GM12865 (cell line): ENCODE measurements around the gene ASCL5.

Source experiments
- DNase-seq: peaks from one replicate; pipeline ENCODE4 v3.0.0; 2010; ENCODE audit warnings: low read depth
- H3K4me3 ChIP-seq: 2 replicates; pipeline ENCODE4 v1.5.1; 2011; ENCODE audit warnings: mild to moderate bottlenecking, low read depth, low read length, control low read depth
- TF ChIP-seq, protein P1 (sequence below): IDR thresholded peaks from 2 replicates; pipeline ENCODE4 v1.5.1; 2011; ENCODE audit warnings: low read length, control low read depth, low read depth, inconsistent platforms; ENCODE audit not compliant: insufficient read depth; ENCODE audit errors: missing control alignments

ASCL5 gene

DNA sequence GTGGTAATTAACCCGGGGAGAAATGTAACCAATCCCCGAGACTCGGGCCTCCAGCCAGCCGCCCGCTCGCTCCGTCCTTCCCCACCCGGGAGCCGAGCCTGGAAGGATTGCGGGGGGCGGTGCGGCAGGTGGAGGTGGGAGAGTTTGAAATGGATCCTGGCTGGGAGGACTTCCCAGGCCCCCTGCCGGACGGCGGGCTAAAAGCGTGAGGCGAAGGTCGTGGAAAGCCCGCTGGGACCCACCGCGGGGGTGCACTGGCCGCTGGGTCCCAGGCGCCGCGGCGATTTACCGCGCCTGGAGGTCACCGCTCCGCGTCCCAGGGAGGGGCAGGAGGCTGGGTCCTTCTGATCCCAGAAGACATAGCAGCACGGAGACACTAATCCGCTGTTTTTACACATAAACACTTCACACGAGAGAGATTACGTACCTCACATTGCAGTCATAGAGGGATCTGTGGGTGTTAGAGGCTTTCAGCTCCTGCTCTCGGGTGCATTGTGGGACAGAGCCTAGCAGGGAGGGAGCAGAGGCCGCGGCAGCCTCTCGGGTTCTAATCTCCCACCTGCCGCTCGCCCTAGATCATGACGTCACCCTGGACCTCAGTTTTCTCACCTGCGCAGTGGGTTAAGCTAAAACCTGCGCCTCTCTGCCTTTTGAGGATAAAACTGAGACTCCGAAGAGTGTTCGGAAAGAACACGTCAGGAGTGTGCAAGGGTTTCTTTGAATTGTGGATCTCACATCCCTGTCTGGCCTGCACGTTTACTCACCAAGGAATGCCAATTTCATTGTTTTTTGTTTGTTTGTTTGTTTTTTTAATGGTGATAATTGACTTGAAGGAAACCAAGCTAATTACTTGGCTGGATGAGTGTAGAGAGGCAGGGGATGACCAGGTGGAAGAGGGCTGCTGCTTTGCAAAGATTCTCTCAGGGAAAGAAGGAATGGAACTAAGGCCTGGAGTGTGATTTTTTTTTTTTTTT is 44.4 kb upstream of the ASCL5 start:
- TF ChIP-seq, protein P1, sequence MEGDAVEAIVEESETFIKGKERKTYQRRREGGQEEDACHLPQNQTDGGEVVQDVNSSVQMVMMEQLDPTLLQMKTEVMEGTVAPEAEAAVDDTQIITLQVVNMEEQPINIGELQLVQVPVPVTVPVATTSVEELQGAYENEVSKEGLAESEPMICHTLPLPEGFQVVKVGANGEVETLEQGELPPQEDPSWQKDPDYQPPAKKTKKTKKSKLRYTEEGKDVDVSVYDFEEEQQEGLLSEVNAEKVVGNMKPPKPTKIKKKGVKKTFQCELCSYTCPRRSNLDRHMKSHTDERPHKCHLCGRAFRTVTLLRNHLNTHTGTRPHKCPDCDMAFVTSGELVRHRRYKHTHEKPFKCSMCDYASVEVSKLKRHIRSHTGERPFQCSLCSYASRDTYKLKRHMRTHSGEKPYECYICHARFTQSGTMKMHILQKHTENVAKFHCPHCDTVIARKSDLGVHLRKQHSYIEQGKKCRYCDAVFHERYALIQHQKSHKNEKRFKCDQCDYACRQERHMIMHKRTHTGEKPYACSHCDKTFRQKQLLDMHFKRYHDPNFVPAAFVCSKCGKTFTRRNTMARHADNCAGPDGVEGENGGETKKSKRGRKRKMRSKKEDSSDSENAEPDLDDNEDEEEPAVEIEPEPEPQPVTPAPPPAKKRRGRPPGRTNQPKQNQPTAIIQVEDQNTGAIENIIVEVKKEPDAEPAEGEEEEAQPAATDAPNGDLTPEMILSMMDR, result peak; percentile 32
- peak; percentile 48 for DNase-seq
- peak overlapping the region; percentile 66 for H3K4me3 ChIP-seq

DNA sequence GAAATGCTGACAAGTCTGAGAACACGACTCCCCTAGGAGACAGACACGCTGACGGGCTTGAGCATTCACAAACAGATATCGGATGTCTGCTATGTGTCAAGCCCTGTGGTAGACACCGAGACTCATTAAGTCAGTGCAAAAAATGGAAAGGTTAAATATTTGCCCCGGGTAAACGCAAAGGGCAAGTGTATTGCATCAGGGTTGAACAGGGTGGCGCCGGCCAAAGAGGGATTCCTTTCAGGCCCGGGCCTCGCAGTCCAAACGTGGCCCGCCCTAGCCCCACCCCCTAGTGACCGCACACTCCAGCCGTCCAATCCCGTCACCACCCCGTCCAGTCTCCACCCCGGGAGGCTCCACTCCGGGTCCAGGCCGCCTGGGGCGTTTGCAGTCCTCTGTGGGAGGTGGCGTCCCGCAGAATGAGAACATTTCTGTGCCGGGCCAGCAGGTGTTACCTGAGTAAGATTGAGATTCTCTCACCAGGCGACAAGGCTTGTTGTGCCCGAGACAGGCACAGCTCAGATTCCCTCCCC is 43.6 kb upstream of the ASCL5 start:
- DNase-seq, result peak; percentile 88
- H3K4me3 ChIP-seq, result peak overlapping the region; percentile 66
- TF ChIP-seq, protein P1, result no peak

DNA sequence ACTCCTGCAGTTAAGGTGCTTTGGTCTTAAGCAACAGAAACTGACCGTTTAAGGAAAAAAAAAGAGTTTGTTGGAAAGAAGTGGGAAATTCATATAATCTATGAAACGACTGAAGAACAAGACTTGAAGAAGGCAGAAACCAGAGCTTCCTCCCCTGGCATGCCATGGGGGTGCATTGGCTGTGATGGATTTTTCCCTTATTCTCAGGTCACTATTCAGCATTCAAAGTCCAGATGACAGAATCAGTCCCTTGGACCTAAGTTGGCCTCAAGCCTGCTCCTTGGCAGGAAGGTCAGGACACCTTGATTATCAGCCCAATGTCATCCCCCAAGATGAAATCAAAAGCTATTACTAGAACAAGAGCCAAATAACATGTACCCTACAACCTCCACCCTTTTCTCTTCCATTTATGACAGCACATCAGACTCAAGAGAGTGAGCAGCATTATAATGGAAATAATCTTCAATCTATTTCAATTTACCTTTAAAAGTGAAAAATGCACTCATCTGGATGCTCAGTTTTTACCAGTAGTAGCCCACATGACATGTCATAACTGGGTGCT is 43.1 kb upstream of the ASCL5 start:
- H3K4me3 ChIP-seq, result no peak overlapping the region
- TF ChIP-seq, protein P1, result no peak
- DNase-seq, result no peak

DNA sequence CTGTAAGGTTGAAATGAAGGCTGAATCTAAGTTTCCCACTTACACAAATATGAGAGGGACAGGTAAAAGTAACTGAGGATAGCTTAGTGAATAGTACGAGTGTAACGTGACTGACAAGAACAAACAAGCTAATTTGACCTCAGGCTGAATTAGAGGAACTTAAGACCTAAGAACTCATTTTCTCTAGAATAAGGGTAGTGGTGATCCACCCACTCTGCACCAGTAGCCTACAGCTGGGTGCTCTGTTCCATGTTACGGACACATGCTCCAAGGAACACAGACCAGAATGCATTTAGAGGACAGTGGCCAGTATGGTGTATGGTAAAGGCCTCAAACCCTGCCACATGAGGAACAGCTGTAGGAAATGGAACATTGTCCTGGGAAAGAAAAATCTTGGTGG is 42.2 kb upstream of the ASCL5 start:
- no peak for DNase-seq
- TF ChIP-seq, protein P1, result no peak
- H3K4me3 ChIP-seq, result no peak overlapping the region

DNA sequence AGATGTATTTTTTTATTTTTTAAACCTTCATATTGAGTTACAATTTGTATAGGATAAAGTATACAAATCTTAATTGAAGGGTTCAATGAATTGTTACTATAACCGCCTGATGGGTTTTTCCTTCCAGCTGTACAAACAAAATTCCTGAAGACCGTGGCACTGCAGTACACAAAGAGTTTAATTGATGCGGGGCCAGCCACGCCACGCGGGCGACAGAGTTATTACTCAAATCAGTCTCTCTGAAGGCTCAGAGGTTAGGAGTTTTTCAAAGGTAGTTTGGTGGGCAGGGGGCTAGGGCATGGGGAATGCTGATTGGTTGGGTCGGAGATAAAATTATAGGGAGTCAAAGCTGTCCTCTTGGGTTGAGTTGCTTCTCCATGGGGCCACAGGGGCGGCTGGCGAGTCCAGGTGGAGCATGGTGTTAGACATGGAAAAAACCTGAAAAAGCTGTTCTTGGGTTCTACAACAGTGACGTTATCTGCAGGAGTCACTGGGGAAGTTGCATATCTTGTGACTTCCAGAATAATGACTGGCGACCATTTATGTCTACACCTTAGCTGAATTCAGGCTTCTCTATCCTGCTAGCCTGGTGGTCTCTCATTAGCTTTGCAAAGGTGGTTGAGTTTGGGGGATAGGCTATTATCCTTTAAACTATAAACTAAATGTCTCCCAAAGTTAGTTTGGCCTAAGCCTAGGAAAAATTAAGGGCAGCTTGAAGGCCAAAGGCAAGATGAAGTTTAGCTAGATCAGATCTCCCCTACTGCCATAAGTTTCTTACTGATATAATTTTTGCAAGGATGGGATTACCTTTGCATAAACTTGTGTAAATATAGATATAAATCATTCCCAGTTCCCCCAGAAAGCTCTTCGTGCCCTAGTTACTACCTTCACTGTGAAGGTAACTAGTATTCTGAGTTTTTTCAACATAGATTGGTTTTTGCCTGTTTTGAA is 40.3 kb upstream of the ASCL5 start:
- no peak overlapping the region for H3K4me3 ChIP-seq
- DNase-seq, result no peak
- TF ChIP-seq, protein P1, result no peak

DNA sequence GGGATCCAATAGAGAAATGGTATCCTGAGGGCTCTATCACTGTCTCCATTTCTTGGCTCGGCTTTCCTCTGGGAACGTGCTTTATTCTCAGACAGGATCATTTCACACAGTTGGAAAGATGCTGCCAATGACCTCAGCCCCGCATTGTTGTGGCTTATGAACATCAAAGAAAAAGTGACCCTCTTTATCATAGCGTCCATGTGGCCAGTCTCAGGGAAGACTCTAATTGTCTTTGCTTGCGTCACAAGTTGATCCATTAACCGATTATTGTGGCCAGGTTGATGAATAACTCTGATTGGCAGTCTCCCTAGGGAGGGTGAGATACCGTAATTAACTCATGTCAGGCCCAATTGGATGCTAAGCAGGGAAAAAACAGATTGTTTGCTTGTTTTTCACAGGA is 37.7 kb upstream of the ASCL5 start:
- TF ChIP-seq, protein P1, result no peak
- no peak overlapping the region for H3K4me3 ChIP-seq
- DNase-seq, result no peak
